Nasal cavity respiratory epithelium epithelial cell of viscerocranial mucosa (primary cell): Measurements from ENCODE around the gene GCSAML. TPM values are rescaled to one million over a fixed set of nuclear protein-coding genes. Genes with fewer than 3 reads are reported as not detected.

Source experiments
- total RNA-seq: library from RNA; depleted of rRNA; stranded (reverse); fragments of >200 nt; gene quantifications from 2 replicates; pipeline ENCODE4 v1.2.3, GENCODE V29; 2014

Gene GCSAML
- under 0.01 TPM in 1 of 2 replicates, not detected in the other for total RNA-seq

GRCh38 chr1:247548769-247549182, at the start of gene GCSAML:
TSS of gene GCSAML (plus strand) at chr1:247549134. CDS start at chr1:247549192, 58 bp downstream.

GRCh38 chr1:247536340-247536739, 12.6 kb upstream of the GCSAML start, which contains the start of gene OR2C3:
TSS of gene OR2C3 (minus strand) at chr1:247536440. CDS start at chr1:247532511, 3,929 bp downstream.

GRCh38 chr1:247588060-247588459, 39.1 kb downstream of the GCSAML start, which contains the start of gene OR2G2:
TSS of gene OR2G2 (plus strand) at chr1:247588360. CDS start at chr1:247588360, 0 bp downstream.

GRCh38 chr1:247605286-247605685, 56.4 kb downstream of the GCSAML start, which contains the start of gene OR2G3:
TSS of gene OR2G3 (plus strand) at chr1:247605586. CDS start at chr1:247605586, 0 bp downstream.

Other genes with a start within 250 kb of the GCSAML start
- 11.3 and 15.2 TPM in 2 replicates for gene ZNF496, start 217.3 kb upstream of the GCSAML start, total RNA-seq
- gene NLRP3, start 133.0 kb upstream of the GCSAML start, total RNA-seq, result not detected in 2 replicates
- gene OR2B11, start 91.0 kb upstream of the GCSAML start, total RNA-seq, result not detected in 2 replicates
- not detected in 2 replicates for gene OR2C3, start 12.7 kb upstream of the GCSAML start, total RNA-seq
- gene OR2G2, start 39.2 kb downstream of the GCSAML start, total RNA-seq, result not detected in 2 replicates
- not detected in 2 replicates for gene OR2G3, start 56.5 kb downstream of the GCSAML start, total RNA-seq
- not detected in 2 replicates for gene OR13G1, start 130.6 kb downstream of the GCSAML start, total RNA-seq
- not detected in 2 replicates for gene OR6F1, start 167.5 kb downstream of the GCSAML start, total RNA-seq
- not detected in 2 replicates for gene OR14K1, start 189.5 kb downstream of the GCSAML start, total RNA-seq
- gene OR14A2, start 199.0 kb downstream of the GCSAML start, total RNA-seq, result not detected in 2 replicates
- not detected in 2 replicates for gene OR1C1, start 211.4 kb downstream of the GCSAML start, total RNA-seq